H1 (cell line): ENCODE measurements around the gene TAS1R1. TPM values are rescaled to one million over a fixed set of nuclear protein-coding genes. Genes with fewer than 3 reads are reported as not detected.

Source experiments
- KDM4A ChIP-seq: IDR thresholded peaks from one replicate; pipeline ENCODE4 v1.7.1; 2012; ENCODE audit warnings: low read depth, mild to moderate bottlenecking, moderate library complexity, low read length, inconsistent platforms; ENCODE audit not compliant: severe bottlenecking
- polyA plus RNA-seq, 7 experiments: library from polyadenylated mRNA; depleted of rRNA in 3 of 7; stranded (reverse) in 5 of 7; unstranded in 2 of 7; fragments of >200 nt in 5 of 7; fragments of 200-250 nt in 2 of 7; gene quantifications; 1 replicate in 5 of 7; 2 replicates in 1 of 7; 4 replicates in 1 of 7; pipeline versions ENCODE4 v1.2.1 to v1.2.3, GENCODE V29; 2011 to 2013; ENCODE audit warnings: missing spikeins in 2 of 7, mixed read lengths in 2 of 7
- total RNA-seq: library from RNA; stranded (reverse); fragmentation: NEBNext Ultra II Directional; extraction: Animal tissue kit (Norgen Biotek cat#: 25700); gene quantifications from 2 replicates; pipeline ENCODE4 v1.2.1, GENCODE V29; 2021

The TAS1R1 gene
- total and polyA plus RNA-seq, 2 of the 8 experiments (the other 6 are each of a cell fraction or from before 2014, with no cell fraction given), result 0.26 TPM; not detected in 1

- no peak for TF ChIP-seq KDM4A
These were observed 45.2 kb upstream of the TAS1R1 start (continued) for GRCh38 chr1:6509919-6510291.
